HEK293 (cell line): ENCODE measurements around the gene CYP4Z1.

Source experiments
- GLIS1 ChIP-seq: fragments of 450-650 bp; formaldehyde crosslinking; IDR thresholded peaks from 2 replicates; pipeline ENCODE4 v1.5.1; 2016; ENCODE audit warnings: missing biosample characterization, missing genetic modification characterization
- HOXC10 ChIP-seq: sonication (generic); formaldehyde crosslinking; IDR thresholded peaks from 2 replicates; pipeline ENCODE4 v1.8.1; 2023; ENCODE audit warnings: mild to moderate bottlenecking, missing genetic modification reagents
- IKZF3 ChIP-seq: fragments of 450-650 bp; IDR thresholded peaks from 2 replicates; pipeline ENCODE4 v1.5.0; 2018; ENCODE audit warnings: missing biosample characterization, mild to moderate bottlenecking, missing genetic modification characterization, moderate library complexity
- TRIM28 ChIP-seq: IDR thresholded peaks from 2 replicates; pipeline ENCODE4 v1.6.1; 2011; ENCODE audit warnings: low read length, control low read depth, borderline replicate concordance
- ZBTB10 ChIP-seq: fragments of 450-650 bp; formaldehyde crosslinking; IDR thresholded peaks from 2 replicates; pipeline ENCODE4 v1.5.1; 2016; ENCODE audit warnings: missing biosample characterization, missing genetic modification characterization
- ZBTB7A ChIP-seq: fragments of 450-650 bp; formaldehyde crosslinking; IDR thresholded peaks from 2 replicates; pipeline ENCODE4 v1.5.1; 2016; ENCODE audit warnings: low read depth, missing biosample characterization, missing genetic modification characterization
- ZNF140 ChIP-seq: fragments of 450-650 bp; formaldehyde crosslinking; IDR thresholded peaks from 2 replicates; pipeline ENCODE4 v1.5.1; 2016; ENCODE audit warnings: missing biosample characterization, missing genetic modification characterization
- ZNF169 ChIP-seq: fragments of 450-650 bp; formaldehyde crosslinking; IDR thresholded peaks from 2 replicates; pipeline ENCODE4 v1.5.1; 2016; ENCODE audit warnings: missing biosample characterization, missing genetic modification characterization
- ZNF175 ChIP-seq: fragments of 450-650 bp; formaldehyde crosslinking; IDR thresholded peaks from 2 replicates; pipeline ENCODE4 v1.5.1; 2016; ENCODE audit warnings: missing biosample characterization, missing genetic modification characterization
- ZNF324 ChIP-seq: fragments of 450-650 bp; formaldehyde crosslinking; IDR thresholded peaks from 2 replicates; pipeline ENCODE4 v1.5.1; 2016; ENCODE audit warnings: missing biosample characterization, missing genetic modification characterization
- ZNF501 ChIP-seq: fragments of 450-650 bp; formaldehyde crosslinking; IDR thresholded peaks from 2 replicates; pipeline ENCODE4 v1.5.1; 2016; ENCODE audit warnings: missing biosample characterization, missing genetic modification characterization
- ZNF623 ChIP-seq: fragments of 450-650 bp; formaldehyde crosslinking; IDR thresholded peaks from 2 replicates; pipeline ENCODE4 v1.5.1; 2016; ENCODE audit warnings: missing biosample characterization, missing genetic modification characterization
- ZNF645 ChIP-seq: fragments of 450-650 bp; formaldehyde crosslinking; IDR thresholded peaks from 2 replicates; pipeline ENCODE4; 2016; ENCODE audit warnings: missing biosample characterization, missing genetic modification characterization
- ZNF707 ChIP-seq: fragments of 450-650 bp; formaldehyde crosslinking; IDR thresholded peaks from 2 replicates; pipeline ENCODE4 v1.5.1; 2016; ENCODE audit warnings: missing biosample characterization, missing genetic modification characterization
- ZNF747 ChIP-seq: fragments of 450-650 bp; formaldehyde crosslinking; IDR thresholded peaks from 2 replicates; pipeline ENCODE4 v1.5.1; 2016; ENCODE audit warnings: missing biosample characterization, missing genetic modification characterization
- ZNF776 ChIP-seq: fragments of 450-650 bp; formaldehyde crosslinking; IDR thresholded peaks from 2 replicates; pipeline ENCODE4 v1.5.0; 2017; ENCODE audit warnings: missing biosample characterization, missing genetic modification characterization, borderline replicate concordance
- TF ChIP-seq, protein P1 (sequence below): fragments of 450-650 bp; formaldehyde crosslinking; IDR thresholded peaks from 2 replicates; pipeline ENCODE4 v1.5.1; 2016; ENCODE audit warnings: missing biosample characterization, missing genetic modification characterization, borderline replicate concordance
- TF ChIP-seq, protein P2 (sequence below): fragments of 450-650 bp; formaldehyde crosslinking; IDR thresholded peaks from 2 replicates; pipeline ENCODE4 v1.5.1; 2016; ENCODE audit warnings: missing biosample characterization, missing genetic modification characterization

Gene CYP4Z1

DNA sequence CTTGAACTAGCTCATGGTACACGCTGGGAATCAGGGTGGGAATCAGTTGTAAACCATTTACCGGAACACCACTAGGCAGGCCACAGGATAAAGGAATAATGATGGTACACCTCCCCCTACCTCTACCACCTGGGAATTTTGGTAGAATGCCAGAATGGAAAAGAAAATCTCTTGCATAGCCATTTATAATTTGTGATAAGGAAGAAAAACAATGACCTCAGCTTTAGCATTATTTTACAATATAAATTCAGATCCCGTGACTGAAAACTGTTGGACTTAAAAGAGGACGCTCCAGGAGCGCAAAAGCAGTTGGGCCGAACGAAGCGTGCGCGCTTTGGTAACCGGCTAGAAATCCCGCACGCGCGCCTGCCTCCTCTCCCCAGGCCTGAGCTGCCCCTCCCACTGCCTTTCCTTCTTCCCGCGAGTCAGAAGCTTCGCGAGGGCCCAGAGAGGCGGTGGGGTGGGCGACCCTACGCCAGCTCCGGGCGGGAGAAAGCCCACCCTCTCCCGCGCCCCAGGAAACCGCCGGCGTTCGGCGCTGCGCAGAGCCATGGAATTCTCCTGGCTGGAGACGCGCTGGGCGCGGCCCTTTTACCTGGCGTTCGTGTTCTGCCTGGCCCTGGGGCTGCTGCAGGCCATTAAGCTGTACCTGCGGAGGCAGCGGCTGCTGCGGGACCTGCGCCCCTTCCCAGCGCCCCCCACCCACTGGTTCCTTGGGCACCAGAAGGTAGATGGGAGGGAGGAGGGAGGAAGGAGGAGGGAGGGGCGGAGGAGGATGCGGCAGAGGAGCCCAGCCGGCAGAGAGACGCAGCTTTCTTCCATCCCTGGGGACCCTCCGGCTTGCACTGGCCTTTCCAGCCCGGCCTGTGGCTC, 43.5 kb upstream of the CYP4Z1 start, which contains the start of gene CYP4X1 (continued):
- TF ChIP-seq, protein P1, sequence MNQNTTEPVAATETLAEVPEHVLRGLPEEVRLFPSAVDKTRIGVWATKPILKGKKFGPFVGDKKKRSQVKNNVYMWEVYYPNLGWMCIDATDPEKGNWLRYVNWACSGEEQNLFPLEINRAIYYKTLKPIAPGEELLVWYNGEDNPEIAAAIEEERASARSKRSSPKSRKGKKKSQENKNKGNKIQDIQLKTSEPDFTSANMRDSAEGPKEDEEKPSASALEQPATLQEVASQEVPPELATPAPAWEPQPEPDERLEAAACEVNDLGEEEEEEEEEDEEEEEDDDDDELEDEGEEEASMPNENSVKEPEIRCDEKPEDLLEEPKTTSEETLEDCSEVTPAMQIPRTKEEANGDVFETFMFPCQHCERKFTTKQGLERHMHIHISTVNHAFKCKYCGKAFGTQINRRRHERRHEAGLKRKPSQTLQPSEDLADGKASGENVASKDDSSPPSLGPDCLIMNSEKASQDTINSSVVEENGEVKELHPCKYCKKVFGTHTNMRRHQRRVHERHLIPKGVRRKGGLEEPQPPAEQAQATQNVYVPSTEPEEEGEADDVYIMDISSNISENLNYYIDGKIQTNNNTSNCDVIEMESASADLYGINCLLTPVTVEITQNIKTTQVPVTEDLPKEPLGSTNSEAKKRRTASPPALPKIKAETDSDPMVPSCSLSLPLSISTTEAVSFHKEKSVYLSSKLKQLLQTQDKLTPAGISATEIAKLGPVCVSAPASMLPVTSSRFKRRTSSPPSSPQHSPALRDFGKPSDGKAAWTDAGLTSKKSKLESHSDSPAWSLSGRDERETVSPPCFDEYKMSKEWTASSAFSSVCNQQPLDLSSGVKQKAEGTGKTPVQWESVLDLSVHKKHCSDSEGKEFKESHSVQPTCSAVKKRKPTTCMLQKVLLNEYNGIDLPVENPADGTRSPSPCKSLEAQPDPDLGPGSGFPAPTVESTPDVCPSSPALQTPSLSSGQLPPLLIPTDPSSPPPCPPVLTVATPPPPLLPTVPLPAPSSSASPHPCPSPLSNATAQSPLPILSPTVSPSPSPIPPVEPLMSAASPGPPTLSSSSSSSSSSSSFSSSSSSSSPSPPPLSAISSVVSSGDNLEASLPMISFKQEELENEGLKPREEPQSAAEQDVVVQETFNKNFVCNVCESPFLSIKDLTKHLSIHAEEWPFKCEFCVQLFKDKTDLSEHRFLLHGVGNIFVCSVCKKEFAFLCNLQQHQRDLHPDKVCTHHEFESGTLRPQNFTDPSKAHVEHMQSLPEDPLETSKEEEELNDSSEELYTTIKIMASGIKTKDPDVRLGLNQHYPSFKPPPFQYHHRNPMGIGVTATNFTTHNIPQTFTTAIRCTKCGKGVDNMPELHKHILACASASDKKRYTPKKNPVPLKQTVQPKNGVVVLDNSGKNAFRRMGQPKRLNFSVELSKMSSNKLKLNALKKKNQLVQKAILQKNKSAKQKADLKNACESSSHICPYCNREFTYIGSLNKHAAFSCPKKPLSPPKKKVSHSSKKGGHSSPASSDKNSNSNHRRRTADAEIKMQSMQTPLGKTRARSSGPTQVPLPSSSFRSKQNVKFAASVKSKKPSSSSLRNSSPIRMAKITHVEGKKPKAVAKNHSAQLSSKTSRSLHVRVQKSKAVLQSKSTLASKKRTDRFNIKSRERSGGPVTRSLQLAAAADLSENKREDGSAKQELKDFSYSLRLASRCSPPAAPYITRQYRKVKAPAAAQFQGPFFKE = no peak
- TF ChIP-seq HOXC10 (CRISPR knock-in tag) = no peak
- no peak for TF ChIP-seq ZBTB7A (tag by site-specific recombination)
- peak; percentile 72; the same call in 1 of the 2 replicates for TF ChIP-seq ZNF324 (tag by site-specific recombination)
- no peak for TF ChIP-seq ZNF707 (tag by site-specific recombination)
- TF ChIP-seq ZNF140 (tag by site-specific recombination) = no peak
- TF ChIP-seq ZNF645 = no peak
- peak; percentile 82 for TF ChIP-seq GLIS1 (tag by site-specific recombination)
- no peak for TF ChIP-seq ZNF747 (tag by site-specific recombination)
- no peak; the same call in 1 of the 2 replicates for TF ChIP-seq ZNF623 (tag by site-specific recombination)
- 0 out of 2 replicates have a peak, but pooled peaks have one; percentile 21 for TF ChIP-seq TRIM28
- TF ChIP-seq ZNF501 (tag by site-specific recombination) = no peak; the same call in 1 of the 2 replicates
- TF ChIP-seq ZNF169 (tag by site-specific recombination) = no peak
- TF ChIP-seq ZBTB10 (tag by site-specific recombination) = no peak
- TF ChIP-seq ZNF776 (tag by site-specific recombination) = no peak
- TF ChIP-seq, protein P2, sequence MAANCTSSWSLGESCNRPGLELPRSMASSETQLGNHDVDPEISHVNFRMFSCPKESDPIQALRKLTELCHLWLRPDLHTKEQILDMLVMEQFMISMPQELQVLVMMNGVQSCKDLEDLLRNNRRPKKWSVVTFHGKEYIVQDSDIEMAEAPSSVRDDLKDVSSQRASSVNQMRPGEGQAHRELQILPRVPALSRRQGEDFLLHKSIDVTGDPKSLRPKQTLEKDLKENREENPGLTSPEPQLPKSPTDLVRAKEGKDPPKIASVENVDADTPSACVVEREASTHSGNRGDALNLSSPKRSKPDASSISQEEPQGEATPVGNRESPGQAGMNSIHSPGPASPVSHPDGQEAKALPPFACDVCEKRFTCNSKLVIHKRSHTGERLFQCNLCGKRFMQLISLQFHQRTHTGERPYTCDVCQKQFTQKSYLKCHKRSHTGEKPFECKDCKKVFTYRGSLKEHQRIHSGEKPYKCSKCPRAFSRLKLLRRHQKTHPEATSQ = no peak
- TF ChIP-seq ZNF175 = no peak
- TF ChIP-seq IKZF3 (tag by site-specific recombination) = no peak
